Right lobe of liver (tissue), 6 donors: ENCODE measurements around the gene EMCN. TPM values are rescaled to one million over a fixed set of nuclear protein-coding genes. Genes with fewer than 3 reads are reported as not detected.

Experiments
- ATAC-seq, 4 donors: fragments of 200-7000 bp; cut with Tn5 transposase; one replicate each; pipeline ENCODE4 v1.9.1; 2020; ENCODE audit warnings: mild to moderate bottlenecking in 4 of 4, moderate library complexity in 4 of 4
- DNase-seq, 3 donors: peaks; one replicate each; pipeline ENCODE4 v3.0.0-alpha.2; 2020
- H3K27ac ChIP-seq, 3 donors: fragments of 200-600 bp; one replicate each; pipeline ENCODE4 v1.8.0; 2022
- H3K27me3 ChIP-seq, 2 donors: fragments of 200-600 bp; one replicate each; pipeline ENCODE4 v1.8.0; 2022
- H3K36me3 ChIP-seq, 4 donors: fragments of 200-600 bp; sonication (generic) in 1 of 4; one replicate each; pipeline versions ENCODE4 v1.5.1 to v1.8.0; 2017 to 2022; ENCODE audit warnings: control low read depth in 1 of 4
- H3K4me1 ChIP-seq, 4 donors: fragments of 200-600 bp; sonication (generic) in 1 of 4; one replicate each; pipeline versions ENCODE4 v1.5.1 to v1.8.0; 2017 to 2022; ENCODE audit warnings: control low read depth in 1 of 4
- H3K4me3 ChIP-seq, 3 donors: fragments of 200-600 bp; one replicate each; pipeline ENCODE4 v1.8.0; 2022
- H3K9me3 ChIP-seq, 4 donors: fragments of 200-600 bp; sonication (generic) in 1 of 4; one replicate each; pipeline versions ENCODE4 v1.5.1 to v1.8.0; 2017 to 2022; ENCODE audit warnings: control low read depth in 1 of 4
- POLR2A ChIP-seq: fragments of 450-650 bp; IDR thresholded peaks from one replicate; pipeline ENCODE4 v1.6.1; 2017; ENCODE audit warnings: antibody characterized with exemption, mild to moderate bottlenecking
- WGBS: methylation state at CpG from one replicate; pipeline ENCODE4 v1.1.6; 2018; ENCODE audit warnings: low coverage, low lambda C conversion rate; ENCODE audit not compliant: insufficient coverage; ENCODE audit errors: missing lambda C conversion rate; 5-methylcytosine and 5-hydroxymethylcytosine counted together
- intact Hi-C, 2 donors: fragments of 100-400 bp; cut with DNase I; formaldehyde crosslinking; loops; one replicate each; pipeline versions ENCODE4 v1.11.2 to v1.14.1; 2022
- long read RNA-seq: library from polyadenylated mRNA; unstranded; transcript quantifications from one replicate; pipeline ENCODE4 v2.0.0, GENCODE V29; 2019
- total RNA-seq, 6 experiments: library from RNA; depleted of rRNA in 2 of 6; stranded (reverse); fragments of >200 nt in 2 of 6; fragmentation: NEBNext Ultra II Directional in 3 of 6; extraction: Animal tissue kit (Norgen Biotek cat#: 25700) in 3 of 6; gene quantifications; one replicate each; pipeline versions ENCODE4 v1.1.0 to v1.2.4, GENCODE V29; 2016 to 2023
- TF ChIP-seq, protein P1 (sequence below), 4 donors: fragments of 200-600 bp in 3 of 4; fragments of 450-650 bp in 1 of 4; IDR thresholded peaks; one replicate each; pipeline versions ENCODE4 v1.5.1 to v1.8.0; 2016 to 2022; ENCODE audit warnings: antibody characterized with exemption in 4 of 4, mild to moderate bottlenecking in 2 of 4
- donor health status: DM: no; HTN: yes; CAD: no.
- donor health status: DM: no; HTN: no; CAD: no.
- donor health status: DM: no; HTN: no; CAD: no.
- donor health status: DM: no; HTN: yes; CAD: no.
- donor health status: DM: no; HTN: yes; CAD: no.

Gene EMCN
- total RNA-seq: 1 to 10 TPM; 1.9 to 6.8 (median 3.5) TPM
- long read RNA-seq, full-length matches to known transcripts: 2 of 3 reads
- long read RNA-seq, partial matches to known transcripts: 0 of 3 reads
- long read RNA-seq, other reads (novel, unspliced or antisense): 1 of 3 reads

- ATAC-seq (peak; percentile 35 to 66 (median 48)), DNase-seq (no peak)
- no peaks in the 10 kb centered on the region for H3K36me3 ChIP-seq
- no peaks in the 10 kb centered on the region for H3K27me3 ChIP-seq
- H3K9me3 ChIP-seq: no peaks in the 10 kb centered on the region
- TF ChIP-seq POLR2A: no peak
- 16% methylated on average over 3 of the region's 3 CpGs for WGBS
- H3K4me3 ChIP-seq: peak within 1 kb of the TSS in 2 of 3 donors; percentile 3 to 13
- intact Hi-C loops: no loop called here
- H3K27ac ChIP-seq: peak within 1 kb of the TSS in 2 of 3 donors; percentile 20 to 41
- H3K4me1 ChIP-seq: no peaks in the 10 kb centered on the region
Observed at GRCh38 chr4:100517864-100518341, at the start of gene EMCN. TSS of gene EMCN (minus strand) at chr4:100518022. CDS start at chr4:100517914, 108 bp downstream.

DNA sequence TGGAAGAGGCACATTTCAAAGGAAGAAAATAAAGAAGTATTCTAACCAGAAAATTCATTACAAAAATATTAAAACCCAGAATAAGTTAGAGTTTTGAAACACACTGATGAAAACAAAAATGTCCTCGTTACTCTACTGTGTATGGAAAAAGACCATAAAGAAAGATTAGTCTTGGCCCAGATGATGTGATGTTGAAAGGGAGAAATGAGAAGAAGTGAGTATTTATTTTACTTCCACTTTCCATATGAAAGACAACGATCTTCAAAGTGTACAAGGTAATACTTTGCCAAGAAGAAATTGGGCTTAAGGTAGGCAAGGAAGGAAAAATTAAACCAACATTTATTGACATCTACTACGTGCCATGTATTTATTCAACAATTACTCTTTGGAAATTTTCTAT is 48.6 kb upstream of the EMCN start:
- Histone ChIP-seq H3K4me1 (no peaks in the 10 kb centered on the region), H3K9me3 (no peaks in the 10 kb centered on the region), H3K27ac (no peak overlapping the region), H3K4me3 (no peak overlapping the region), H3K27me3 (no peaks in the 10 kb centered on the region), H3K36me3 (no peaks in the 10 kb centered on the region)
- TF ChIP-seq, protein P1, sequence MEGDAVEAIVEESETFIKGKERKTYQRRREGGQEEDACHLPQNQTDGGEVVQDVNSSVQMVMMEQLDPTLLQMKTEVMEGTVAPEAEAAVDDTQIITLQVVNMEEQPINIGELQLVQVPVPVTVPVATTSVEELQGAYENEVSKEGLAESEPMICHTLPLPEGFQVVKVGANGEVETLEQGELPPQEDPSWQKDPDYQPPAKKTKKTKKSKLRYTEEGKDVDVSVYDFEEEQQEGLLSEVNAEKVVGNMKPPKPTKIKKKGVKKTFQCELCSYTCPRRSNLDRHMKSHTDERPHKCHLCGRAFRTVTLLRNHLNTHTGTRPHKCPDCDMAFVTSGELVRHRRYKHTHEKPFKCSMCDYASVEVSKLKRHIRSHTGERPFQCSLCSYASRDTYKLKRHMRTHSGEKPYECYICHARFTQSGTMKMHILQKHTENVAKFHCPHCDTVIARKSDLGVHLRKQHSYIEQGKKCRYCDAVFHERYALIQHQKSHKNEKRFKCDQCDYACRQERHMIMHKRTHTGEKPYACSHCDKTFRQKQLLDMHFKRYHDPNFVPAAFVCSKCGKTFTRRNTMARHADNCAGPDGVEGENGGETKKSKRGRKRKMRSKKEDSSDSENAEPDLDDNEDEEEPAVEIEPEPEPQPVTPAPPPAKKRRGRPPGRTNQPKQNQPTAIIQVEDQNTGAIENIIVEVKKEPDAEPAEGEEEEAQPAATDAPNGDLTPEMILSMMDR (IDR thresholded peaks at IDR 0.05): no peak
- TF ChIP-seq POLR2A: no peak
- DNase-seq: no peak
- intact Hi-C loops: no loop called here
- 28% methylated on average over 3 of the region's 3 CpGs for whole genome bisulfite sequencing
- no peak for ATAC-seq

DNA sequence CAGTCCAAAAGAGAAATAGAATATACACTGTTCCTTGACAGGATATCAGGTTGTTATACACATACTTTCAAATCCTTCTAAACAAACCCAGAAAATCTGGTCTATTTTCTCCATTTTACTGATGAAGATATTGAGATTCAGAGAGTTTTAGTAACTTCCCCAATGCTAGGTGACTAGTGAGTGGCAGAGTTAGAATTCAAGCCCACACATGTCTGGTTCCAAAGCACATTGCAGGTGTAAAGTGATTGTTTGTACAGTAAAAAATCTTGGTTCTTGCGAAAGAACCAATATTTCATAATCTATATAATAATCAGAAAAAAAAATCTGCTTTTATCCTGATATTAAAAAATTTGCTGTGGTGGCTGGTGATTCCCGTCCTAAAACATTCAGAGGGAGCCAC is 39.5 kb upstream of the EMCN start:
- ATAC-seq (no peak), DNase-seq (no peak)
- Histone ChIP-seq H3K9me3 (no peaks in the 10 kb centered on the region), H3K27me3 (no peaks in the 10 kb centered on the region), H3K4me1 (no peaks in the 10 kb centered on the region), H3K27ac (no peak overlapping the region), H3K36me3 (no peaks in the 10 kb centered on the region), H3K4me3 (no peak overlapping the region)
- intact Hi-C loops: no loop called here
- TF ChIP-seq POLR2A: no peak
- TF ChIP-seq, protein P1 (IDR thresholded peaks at IDR 0.05): no peak
- WGBS: 58% methylated on average over 2 of the region's 2 CpGs

DNA sequence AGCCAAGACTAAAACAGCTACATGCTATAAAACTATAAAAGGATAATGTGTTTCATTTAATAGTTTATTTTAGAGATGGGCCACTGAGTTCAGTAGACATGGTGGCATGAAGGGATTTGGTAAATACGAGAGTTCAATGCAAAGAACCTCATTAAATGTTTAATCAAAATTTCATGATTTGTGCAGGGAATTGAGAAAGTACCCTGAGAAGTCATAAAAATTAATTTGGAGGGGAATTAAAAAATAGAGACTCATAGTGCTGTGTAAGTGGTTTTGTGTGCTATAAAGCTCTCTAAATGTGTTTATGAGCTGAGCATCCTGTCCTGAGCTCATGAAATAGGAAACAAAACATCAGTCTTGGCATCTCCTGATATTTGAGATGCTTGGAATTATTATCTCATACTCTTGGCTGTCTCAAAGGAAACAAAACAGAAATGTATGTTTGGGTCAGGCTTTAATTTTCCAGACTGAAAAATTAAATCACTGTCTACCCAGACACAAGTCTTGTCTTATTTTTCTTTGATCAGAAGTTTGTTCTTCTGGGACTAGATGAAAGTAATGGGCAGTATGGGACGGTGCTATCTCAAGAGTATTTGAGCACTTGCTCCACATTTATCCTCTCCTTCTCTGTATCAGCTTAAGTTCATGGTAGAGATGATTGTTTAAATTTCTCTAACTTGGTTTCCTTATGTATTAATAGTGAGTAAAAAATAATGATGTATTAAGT is 38.0 kb upstream of the EMCN start:
- Histone ChIP-seq H3K36me3 (no peaks in the 10 kb centered on the region), H3K27me3 (no peaks in the 10 kb centered on the region), H3K9me3 (no peaks in the 10 kb centered on the region), H3K4me3 (no peak overlapping the region), H3K27ac (no peak overlapping the region), H3K4me1 (no peaks in the 10 kb centered on the region)
- DNase-seq (no peak), ATAC-seq (peak in 2 of 4 donors; percentile 29 to 38)
- 38% methylated on average over 2 of the region's 2 CpGs for WGBS
- intact Hi-C loops: no loop called here
- TF ChIP-seq, protein P1 (IDR thresholded peaks at IDR 0.05): no peak
- TF ChIP-seq POLR2A: no peak

DNA sequence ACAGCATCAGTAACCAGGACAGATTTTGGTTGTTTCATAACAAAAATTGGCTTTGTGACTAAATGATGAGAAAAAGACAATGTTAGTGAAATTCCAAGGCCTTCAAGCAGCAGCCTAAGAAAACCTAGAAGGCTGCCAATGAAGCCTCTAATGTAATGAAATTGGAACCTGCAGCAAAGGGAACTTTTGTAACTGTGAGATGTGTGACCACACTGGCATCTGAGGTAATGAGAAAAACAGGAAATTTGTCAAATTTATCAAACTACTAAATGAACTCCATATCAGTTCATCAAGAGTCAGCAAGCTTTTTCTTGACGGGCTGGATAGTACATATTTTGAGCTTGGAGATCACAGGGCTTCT is 30.4 kb upstream of the EMCN start:
- Histone ChIP-seq H3K27me3 (no peaks in the 10 kb centered on the region), H3K36me3 (no peaks in the 10 kb centered on the region)
- WGBS: 14% methylated on average over 1 of the region's 1 CpG

More for the DNA sequence above, 30.4 kb upstream of the EMCN start:
- Histone ChIP-seq H3K27ac (no peak overlapping the region), H3K9me3 (no peaks in the 10 kb centered on the region), H3K4me3 (no peak overlapping the region), H3K4me1 (no peaks in the 10 kb centered on the region)
- no peak for ATAC-seq
- intact Hi-C loops: no loop called here
- TF ChIP-seq, protein P1 (IDR thresholded peaks at IDR 0.05): no peak
- TF ChIP-seq POLR2A: no peak
- no peak for DNase-seq
